Sigmoid colon (tissue), 7 donors: Measurements from ENCODE around the gene RSAD2. TPM values are rescaled to one million over a fixed set of nuclear protein-coding genes. Genes with fewer than 3 reads are reported as not detected.

Experiments used
- DNase-seq: peaks from one replicate; pipeline ENCODE4 v3.0.0-alpha.2; 2019
- H3K27ac ChIP-seq, 4 donors: fragments of 200-600 bp; sonication (generic); one replicate each; pipeline ENCODE4 v1.5.1; 2016 to 2019; ENCODE audit warnings: mild to moderate bottlenecking in 1 of 4
- H3K27me3 ChIP-seq, 3 donors: fragments of 200-600 bp; sonication (generic); one replicate each; pipeline ENCODE4 v1.5.1; 2019; ENCODE audit warnings: mild to moderate bottlenecking in 1 of 3
- H3K36me3 ChIP-seq, 4 donors: fragments of 200-600 bp; sonication (generic); one replicate each; pipeline ENCODE4 v1.5.1; 2016 to 2019
- H3K4me1 ChIP-seq, 4 donors: fragments of 200-600 bp; sonication (generic); one replicate each; pipeline ENCODE4 v1.5.1; 2017 to 2019
- H3K4me3 ChIP-seq, 4 donors: fragments of 200-600 bp; sonication (generic); one replicate each; pipeline ENCODE4 v1.5.1; 2017 to 2019; ENCODE audit warnings: mild to moderate bottlenecking in 2 of 4, moderate library complexity in 1 of 4
- H3K9me3 ChIP-seq, 4 donors: fragments of 200-600 bp in 3 of 4; sonication (generic) in 3 of 4; one replicate each; pipeline versions ENCODE4 v1.5.1 to v1.6.1; 2013 to 2019
- CTCF ChIP-seq, 4 experiments: fragments of 450-650 bp in 3 of 4; fragments of 200-600 bp in 1 of 4; IDR thresholded peaks; one replicate each; pipeline ENCODE4 v1.5.1; 2016 to 2019; ENCODE audit warnings: antibody characterized with exemption in 4 of 4, mild to moderate bottlenecking in 3 of 4, moderate library complexity in 2 of 4
- EP300 ChIP-seq, 4 donors: sonication (generic); formaldehyde crosslinking; IDR thresholded peaks; one replicate each; pipeline ENCODE4 v1.6.1; 2017; ENCODE audit warnings: antibody characterized with exemption in 4 of 4
- POLR2A ChIP-seq, 2 donors: fragments of 450-650 bp; IDR thresholded peaks; one replicate each; pipeline ENCODE4 v1.6.1; 2016; ENCODE audit warnings: antibody characterized with exemption in 2 of 2, mild to moderate bottlenecking in 2 of 2, moderate library complexity in 2 of 2
- POLR2AphosphoS5 ChIP-seq, 4 donors: sonication (generic); formaldehyde crosslinking; IDR thresholded peaks; one replicate each; pipeline ENCODE4 v1.6.1; 2017; ENCODE audit warnings: antibody characterized with exemption in 4 of 4
- WGBS, 2 donors: extraction: QIAGEN DNeasy Blood & Tissue Kit; methylation state at CpG; one replicate each; pipeline ENCODE4 v1.1.7; 2013; 5-methylcytosine and 5-hydroxymethylcytosine counted together
- intact Hi-C: fragments of 100-400 bp; cut with DNase I; formaldehyde crosslinking; loops from one replicate; pipeline ENCODE4 v1.15.1; 2023
- polyA plus RNA-seq, 3 donors: library from polyadenylated mRNA; stranded (reverse); fragments of 200-250 nt; gene quantifications; one replicate each; pipeline ENCODE4 v1.2.3, GENCODE V29; 2013
- total RNA-seq, 4 donors: library from RNA; depleted of rRNA; stranded (reverse); fragments of >200 nt; gene quantifications; one replicate each; pipeline ENCODE4 v1.1.0, GENCODE V29; 2016
- donor health status: healthy with polysubstance abuse.
- donor health status: Bipolar disorder and iron deficiency.
- donor health status: healthy.

Gene RSAD2
- total and polyA plus RNA-seq, 7 donors, result 1.2 to 22.3 (median 12.5) TPM

- Histone ChIP-seq H3K4me1 (peaks cover 0 to 9% (median 6%) of the 10 kb centered on the region in 4 donors), H3K27ac (no peak overlapping the region), H3K4me3 (no peak overlapping the region), H3K27me3 (no peaks in the 10 kb centered on the region), H3K9me3 (peaks cover 0 to 9% (median 2%) of the 10 kb centered on the region in 4 donors), H3K36me3 (peaks cover 0 to 44% (median 13%) of the 10 kb centered on the region in 4 donors)
- DNase-seq, result no peak
- intact Hi-C loops, result no loop called here
- WGBS, 2 donors, result 98 to 99% methylated on average over 3 of the region's 3 CpGs
- TF ChIP-seq POLR2AphosphoS5 (IDR thresholded peaks at IDR 0.05) (no peak), EP300 (IDR thresholded peaks at IDR 0.05) (no peak), CTCF (IDR thresholded peaks at IDR 0.05) (no peak), POLR2A (IDR thresholded peaks at IDR 0.05) (no peak)
Measured at GRCh38 chr2:6860296-6860695, 17.3 kb upstream of the RSAD2 start.

- H3K27me3 ChIP-seq, result no peaks in the 10 kb centered on the region
- peaks cover 0 to 35% (median 9%) of the 10 kb centered on the region in 4 donors for H3K36me3 ChIP-seq
- no peak overlapping the region for H3K4me3 ChIP-seq
- H3K4me1 ChIP-seq, result peaks cover 0 to 18% (median 15%) of the 10 kb centered on the region in 4 donors
- 81 to 95% methylated on average over 6 of the region's 6 CpGs for WGBS, 2 donors
- peaks cover 0 to 2% (median under 1%) of the 10 kb centered on the region in 4 donors for H3K9me3 ChIP-seq
- intact Hi-C loops, result no loop called here
- no peak for TF ChIP-seq EP300 (IDR thresholded peaks at IDR 0.05)
- TF ChIP-seq CTCF (IDR thresholded peaks at IDR 0.05), result no peak
- TF ChIP-seq POLR2A (IDR thresholded peaks at IDR 0.05), result no peak
- TF ChIP-seq POLR2AphosphoS5 (IDR thresholded peaks at IDR 0.05), result no peak
- H3K27ac ChIP-seq, result peak overlapping the region in 1 of 4 donors; percentile 88
- DNase-seq, result peak; percentile 59
Measured at GRCh38 chr2:6863792-6864191, 13.8 kb upstream of the RSAD2 start.

GRCh38 chr2:6864231-6864754 lies 13.3 kb upstream of the RSAD2 start:
- Histone ChIP-seq H3K4me3 (peak overlapping the region in 1 of 4 donors; percentile 84), H3K9me3 (no peaks in the 10 kb centered on the region), H3K27ac (peak overlapping the region in 3 of 4 donors; percentile 78 to 90 (median 88)), H3K4me1 (peaks cover 0 to 18% (median 15%) of the 10 kb centered on the region in 4 donors), H3K36me3 (peaks cover 0 to 30% (median 5%) of the 10 kb centered on the region in 4 donors), H3K27me3 (no peaks in the 10 kb centered on the region)
- 64 to 71% methylated on average over 8 of the region's 8 CpGs for WGBS, 2 donors
- intact Hi-C loops, result no loop called here
- no peak for DNase-seq
- TF ChIP-seq POLR2AphosphoS5 (IDR thresholded peaks at IDR 0.05), result no peak
- no peak for TF ChIP-seq POLR2A (IDR thresholded peaks at IDR 0.05)
- no peak for TF ChIP-seq CTCF (IDR thresholded peaks at IDR 0.05)
- TF ChIP-seq EP300 (IDR thresholded peaks at IDR 0.05), result no peak

GRCh38 chr2:6864923-6865345 lies 12.6 kb upstream of the RSAD2 start:
- DNase-seq, result peak; percentile 68
- Histone ChIP-seq H3K27ac (peak overlapping the region; percentile 78 to 90 (median 86)), H3K27me3 (no peaks in the 10 kb centered on the region), H3K9me3 (no peaks in the 10 kb centered on the region), H3K36me3 (peaks cover 0 to 24% (median 1%) of the 10 kb centered on the region in 4 donors), H3K4me3 (peak overlapping the region; percentile 49 to 84 (median 73)), H3K4me1 (peaks cover 0 to 18% (median 15%) of the 10 kb centered on the region in 4 donors)
- intact Hi-C loops, result no loop called here
- TF ChIP-seq POLR2A (IDR thresholded peaks at IDR 0.05) (no peak), CTCF (IDR thresholded peaks at IDR 0.05) (no peak), EP300 (IDR thresholded peaks at IDR 0.05) (no peak), POLR2AphosphoS5 (IDR thresholded peaks at IDR 0.05) (no peak)
- WGBS, 2 donors, result 3 to 4% methylated on average over 37 of the region's 37 CpGs
